Measurements from ENCODE around the gene OR2J2. TPM values are rescaled to one million over a fixed set of nuclear protein-coding genes. Genes with fewer than 3 reads are reported as not detected.
"Not testable (repeated sequence)": the region's sequence is repeated elsewhere in the genome, so short reads cannot be mapped to it uniquely, and the experiment has no call there.

Gene OR2J2
- not detected for total RNA-seq

DNA sequence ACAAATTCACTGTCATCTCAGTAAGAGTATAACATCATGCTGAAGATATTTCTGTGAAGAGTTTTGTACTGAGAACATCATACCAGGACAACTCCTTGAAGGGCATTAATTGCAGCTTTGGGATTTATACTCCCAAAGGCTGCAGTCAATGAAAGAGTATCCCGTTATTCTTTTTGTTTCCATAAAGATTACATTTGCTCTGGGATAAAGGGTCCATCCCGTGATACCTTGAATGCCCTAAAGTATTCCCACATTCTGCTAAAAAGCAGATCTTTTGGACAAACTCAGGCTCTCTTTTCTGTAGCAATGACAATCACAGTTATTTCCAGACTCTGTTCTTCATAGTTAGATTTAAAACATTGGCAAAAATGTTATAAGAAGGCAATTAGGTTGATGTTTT is at the start of gene OR2J2:
Gene OR2J2 (plus strand): TSS at position 301 of the 400 bp plus-strand sequence. CDS start 2,729 bp downstream, outside the sequence.
- not testable (repeated sequence) for H3K27ac ChIP-seq, H3K9me3 ChIP-seq, DNase-seq, H3K36me3 ChIP-seq, H3K27me3 ChIP-seq, H3K4me1 ChIP-seq, H3K4me3 ChIP-seq

DNA sequence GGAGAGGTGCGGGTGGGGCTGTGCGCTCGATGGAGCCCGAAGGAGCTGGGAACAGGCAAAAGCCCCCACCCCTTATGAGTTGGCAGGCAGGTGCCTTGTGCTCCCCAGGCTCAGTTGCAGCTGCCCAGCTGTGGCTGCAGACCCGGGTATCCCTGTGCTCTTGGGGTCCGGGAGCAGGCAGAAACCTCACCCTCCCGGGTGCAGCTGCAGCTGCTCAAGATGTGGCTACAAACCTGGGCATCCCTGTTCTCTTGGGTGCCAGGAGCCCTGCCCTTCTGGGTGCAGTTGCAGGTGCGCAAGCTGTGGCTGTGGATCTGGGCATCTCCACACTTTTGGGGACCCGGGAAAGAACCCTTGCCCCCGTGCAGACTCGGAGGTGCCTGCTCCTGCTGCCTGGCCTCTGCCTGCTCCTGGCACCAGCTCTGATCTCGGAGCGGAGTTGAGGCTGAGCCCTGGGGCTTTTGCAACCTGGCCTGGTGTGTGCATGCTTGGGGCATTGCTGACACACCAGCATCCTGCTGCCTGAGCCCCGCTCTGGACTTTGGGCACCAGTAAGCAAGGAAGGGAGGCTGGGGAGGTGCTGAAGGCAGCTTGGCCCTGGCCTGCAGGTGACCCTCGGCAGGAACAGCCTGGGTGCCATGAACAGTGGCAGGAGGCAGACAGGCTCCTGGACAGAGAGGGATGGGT is 41.2 kb upstream of the OR2J2 start:
- H3K4me1 ChIP-seq = no peaks in the 10 kb centered on the region
- no peak overlapping the region for H3K27ac ChIP-seq
- no peaks in the 10 kb centered on the region for H3K36me3 ChIP-seq
- no peaks in the 10 kb centered on the region for H3K27me3 ChIP-seq
- H3K9me3 ChIP-seq = no peaks in the 10 kb centered on the region
- no peak overlapping the region for H3K4me3 ChIP-seq
- TF ChIP-seq, protein P1, sequence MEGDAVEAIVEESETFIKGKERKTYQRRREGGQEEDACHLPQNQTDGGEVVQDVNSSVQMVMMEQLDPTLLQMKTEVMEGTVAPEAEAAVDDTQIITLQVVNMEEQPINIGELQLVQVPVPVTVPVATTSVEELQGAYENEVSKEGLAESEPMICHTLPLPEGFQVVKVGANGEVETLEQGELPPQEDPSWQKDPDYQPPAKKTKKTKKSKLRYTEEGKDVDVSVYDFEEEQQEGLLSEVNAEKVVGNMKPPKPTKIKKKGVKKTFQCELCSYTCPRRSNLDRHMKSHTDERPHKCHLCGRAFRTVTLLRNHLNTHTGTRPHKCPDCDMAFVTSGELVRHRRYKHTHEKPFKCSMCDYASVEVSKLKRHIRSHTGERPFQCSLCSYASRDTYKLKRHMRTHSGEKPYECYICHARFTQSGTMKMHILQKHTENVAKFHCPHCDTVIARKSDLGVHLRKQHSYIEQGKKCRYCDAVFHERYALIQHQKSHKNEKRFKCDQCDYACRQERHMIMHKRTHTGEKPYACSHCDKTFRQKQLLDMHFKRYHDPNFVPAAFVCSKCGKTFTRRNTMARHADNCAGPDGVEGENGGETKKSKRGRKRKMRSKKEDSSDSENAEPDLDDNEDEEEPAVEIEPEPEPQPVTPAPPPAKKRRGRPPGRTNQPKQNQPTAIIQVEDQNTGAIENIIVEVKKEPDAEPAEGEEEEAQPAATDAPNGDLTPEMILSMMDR (IDR thresholded peaks at IDR 0.05) = no peak
- TF ChIP-seq POLR2A (IDR thresholded peaks at IDR 0.05) = no peak
- DNase-seq = no peak

DNA sequence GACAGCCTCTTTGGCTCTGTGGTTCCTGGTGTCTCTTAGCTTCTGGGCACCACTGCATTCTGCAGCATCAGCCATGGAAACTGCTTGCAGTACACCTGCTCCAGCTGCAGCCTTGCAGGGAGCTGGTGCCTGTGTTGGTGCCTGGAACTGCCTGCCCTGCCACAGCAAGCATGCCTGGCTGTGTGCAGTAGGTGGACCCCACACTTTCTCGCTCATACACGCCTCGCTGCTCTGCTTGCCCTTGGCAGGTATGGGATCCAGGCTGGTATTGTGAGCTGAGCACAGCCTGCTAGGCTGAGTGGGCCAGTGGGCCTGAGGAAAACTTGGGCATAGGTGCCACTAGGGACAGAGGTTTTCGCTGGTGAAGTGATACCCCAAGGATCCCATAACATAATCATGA is 40.1 kb upstream of the OR2J2 start:
- H3K4me3 ChIP-seq = no peak overlapping the region
- no peaks in the 10 kb centered on the region for H3K27me3 ChIP-seq
- no peak overlapping the region for H3K27ac ChIP-seq
- no peak for DNase-seq
- H3K9me3 ChIP-seq = no peaks in the 10 kb centered on the region
- no peaks in the 10 kb centered on the region for H3K36me3 ChIP-seq
- H3K4me1 ChIP-seq = no peaks in the 10 kb centered on the region
- TF ChIP-seq, protein P1 (IDR thresholded peaks at IDR 0.05) = no peak
- no peak for TF ChIP-seq POLR2A (IDR thresholded peaks at IDR 0.05)

DNA sequence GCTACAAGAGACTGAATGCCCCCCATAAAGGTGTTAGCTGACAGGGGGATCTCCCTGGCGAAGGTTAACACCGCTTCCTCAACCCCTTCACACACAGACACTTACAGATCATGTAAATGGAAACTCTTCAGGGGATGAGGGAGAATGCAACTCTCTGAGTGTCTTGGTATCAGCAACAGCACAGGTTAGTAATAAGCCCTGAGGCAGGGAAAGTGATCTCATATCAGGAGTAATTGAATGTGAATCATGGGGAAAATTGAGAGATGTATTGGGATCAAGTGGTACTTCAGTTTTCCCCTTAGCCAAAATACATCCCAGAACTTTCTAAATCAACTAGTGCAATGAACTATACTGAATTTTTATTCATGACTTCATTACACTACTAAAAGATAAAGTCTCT is 39.0 kb upstream of the OR2J2 start:
- Histone ChIP-seq H3K27ac (no peak overlapping the region), H3K36me3 (no peaks in the 10 kb centered on the region)

DNA sequence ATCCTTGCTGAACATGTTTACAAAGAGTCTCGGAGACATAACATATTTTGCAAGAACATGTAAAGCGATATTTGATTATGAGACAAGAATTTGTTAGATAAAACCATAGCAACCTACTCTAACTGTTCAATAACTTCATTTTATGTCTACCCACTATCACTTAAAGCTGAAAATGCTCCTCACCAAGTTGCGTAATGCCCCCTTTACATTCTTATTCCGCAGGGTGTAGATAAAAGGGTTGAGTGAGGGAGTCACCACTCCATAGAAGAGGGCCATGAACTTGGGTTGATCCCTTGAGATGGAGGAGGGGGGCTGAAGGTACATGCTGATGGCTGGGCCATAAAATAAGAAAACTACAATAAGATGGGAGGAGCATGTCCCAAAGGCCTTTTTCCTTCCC is 33.0 kb upstream of the OR2J2 start:
- H3K27me3 ChIP-seq = no peaks in the 10 kb centered on the region
- H3K4me3 ChIP-seq = no peak overlapping the region
- no peak overlapping the region for H3K27ac ChIP-seq
- DNase-seq = no peak
- TF ChIP-seq, protein P1 (IDR thresholded peaks at IDR 0.05) = no peak
- no peak for TF ChIP-seq POLR2A (IDR thresholded peaks at IDR 0.05)
- no peaks in the 10 kb centered on the region for H3K9me3 ChIP-seq
- H3K4me1 ChIP-seq = no peaks in the 10 kb centered on the region
- no peaks in the 10 kb centered on the region for H3K36me3 ChIP-seq

More for the DNA sequence above, 39.0 kb upstream of the OR2J2 start:
- Histone ChIP-seq H3K9me3 (no peaks in the 10 kb centered on the region), H3K27me3 (no peaks in the 10 kb centered on the region), H3K4me1 (no peaks in the 10 kb centered on the region), H3K4me3 (no peak overlapping the region)
- no peak for DNase-seq
- no peak for TF ChIP-seq POLR2A (IDR thresholded peaks at IDR 0.05)
- TF ChIP-seq, protein P1 (IDR thresholded peaks at IDR 0.05) = no peak

DNA sequence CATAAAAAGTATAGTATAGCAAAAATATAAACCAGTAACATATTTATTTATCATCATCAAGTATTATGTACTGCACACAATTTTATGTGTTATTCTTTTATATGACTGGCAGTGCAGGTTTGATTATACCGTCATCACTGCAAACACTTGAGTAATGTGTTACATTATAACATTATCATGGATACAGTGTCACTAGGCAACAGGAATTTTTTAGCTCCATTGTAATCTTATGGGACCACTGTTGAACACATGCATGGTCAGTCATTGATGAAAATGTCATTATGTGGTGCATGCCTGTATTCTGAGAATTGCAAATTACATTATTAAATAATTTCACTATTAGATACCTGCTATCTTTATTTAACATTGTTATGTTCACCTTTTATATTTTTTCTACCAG is 29.1 kb upstream of the OR2J2 start:
- Histone ChIP-seq H3K27ac (no peak overlapping the region), H3K4me1 (no peaks in the 10 kb centered on the region), H3K9me3 (no peaks in the 10 kb centered on the region), H3K36me3 (no peaks in the 10 kb centered on the region), H3K4me3 (no peak overlapping the region), H3K27me3 (no peaks in the 10 kb centered on the region)
- TF ChIP-seq POLR2A (IDR thresholded peaks at IDR 0.05) = no peak
- TF ChIP-seq, protein P1 (IDR thresholded peaks at IDR 0.05) = no peak
- DNase-seq = no peak

Measured in Peyer's patch (tissue), 4 donors.